ENCODE measurements around the gene HRAS. TPM values are rescaled to one million over a fixed set of nuclear protein-coding genes. Genes with fewer than 3 reads are reported as not detected.

The HRAS gene
- total RNA-seq, 6 donors from 2014 or later: 45.5 to 85.0 (median 59.9) TPM

GRCh38 chr11:535210-535518 lies 212 bp downstream of the HRAS start:
- WGBS, 2 donors: no CpG with 5 or more reads among the region's 56 CpGs
- peak overlapping the region; percentile 81 to 97 (median 91) for H3K4me3 ChIP-seq
- peaks cover 31 to 49% (median 34%) of the 10 kb centered on the region in 4 donors for H3K4me1 ChIP-seq
- H3K36me3 ChIP-seq: peaks cover 5 to 30% (median 22%) of the 10 kb centered on the region in 4 donors
- H3K27me3 ChIP-seq: no peaks in the 10 kb centered on the region
- peak overlapping the region in 3 of 4 donors; percentile 45 to 89 (median 62) for H3K27ac ChIP-seq
- ATAC-seq (ENCODE audit: low FRiP score in 2 of 2): no peak
- no peak for TF ChIP-seq POLR2AphosphoS5 (IDR thresholded peaks at IDR 0.05)
- TF ChIP-seq CTCF (IDR thresholded peaks at IDR 0.05): no peak
- TF ChIP-seq POLR2A (IDR thresholded peaks at IDR 0.05): no peak
- no peak for TF ChIP-seq EP300 (IDR thresholded peaks at IDR 0.05)
- no peaks in the 10 kb centered on the region for H3K9me3 ChIP-seq
- no peak for DNase-seq

GRCh38 chr11:534396-535209 lies 773 bp downstream of the HRAS start:
- peak; percentile 31 to 92 for DNase-seq
- ATAC-seq (ENCODE audit: low FRiP score in 2 of 2): no peak
- H3K36me3 ChIP-seq: peaks cover 5 to 30% (median 22%) of the 10 kb centered on the region in 4 donors
- TF ChIP-seq POLR2AphosphoS5 (IDR thresholded peaks at IDR 0.05) (no peak), CTCF (IDR thresholded peaks at IDR 0.05) (peak in 1 of 6 experiments; percentile 5)
- no peaks in the 10 kb centered on the region for H3K9me3 ChIP-seq
- peak overlapping the region; percentile 81 to 97 (median 91) for H3K4me3 ChIP-seq
- 8 to 19% methylated on average over 25 to 58 of the region's 66 CpGs for WGBS, 2 donors
- H3K27me3 ChIP-seq: no peaks in the 10 kb centered on the region
- H3K4me1 ChIP-seq: peaks cover 31 to 49% (median 34%) of the 10 kb centered on the region in 4 donors
- H3K27ac ChIP-seq: peak overlapping the region; percentile 45 to 89 (median 54)

- Histone ChIP-seq H3K27ac (peak overlapping the region in 2 of 4 donors; percentile 45 to 89), H3K9me3 (no peaks in the 10 kb centered on the region), H3K36me3 (peaks cover 5 to 30% (median 22%) of the 10 kb centered on the region in 4 donors), H3K4me3 (peak overlapping the region in 3 of 4 donors; percentile 89 to 97 (median 93)), H3K4me1 (peaks cover 31 to 49% (median 34%) of the 10 kb centered on the region in 4 donors), H3K27me3 (no peaks in the 10 kb centered on the region)
- 95% methylated on average over 32 of the region's 37 CpGs for whole genome bisulfite sequencing, 2 donors
- ATAC-seq (ENCODE audit: low FRiP score in 2 of 2) (no peak), DNase-seq (peak in 1 of 2 donors; percentile 82)
- TF ChIP-seq POLR2A (IDR thresholded peaks at IDR 0.05) (no peak), CTCF (IDR thresholded peaks at IDR 0.05) (no peak), EP300 (IDR thresholded peaks at IDR 0.05) (no peak), POLR2AphosphoS5 (IDR thresholded peaks at IDR 0.05) (no peak)
Measured at GRCh38 chr11:533586-534395, 1.6 kb downstream of the HRAS start.

- Histone ChIP-seq H3K27ac (no peak overlapping the region), H3K4me3 (no peak overlapping the region), H3K27me3 (no peaks in the 10 kb centered on the region), H3K36me3 (peaks cover 5 to 30% (median 22%) of the 10 kb centered on the region in 4 donors), H3K4me1 (peaks cover 29 to 49% (median 34%) of the 10 kb centered on the region in 4 donors), H3K9me3 (no peaks in the 10 kb centered on the region)
- WGBS, 2 donors: 90 to 95% methylated on average over 13 to 33 of the region's 33 CpGs
- TF ChIP-seq POLR2A (IDR thresholded peaks at IDR 0.05) (no peak), POLR2AphosphoS5 (IDR thresholded peaks at IDR 0.05) (no peak), CTCF (IDR thresholded peaks at IDR 0.05) (no peak), EP300 (IDR thresholded peaks at IDR 0.05) (no peak)
- DNase-seq (peak in 1 of 2 donors; percentile 83), ATAC-seq (ENCODE audit: low FRiP score in 2 of 2) (no peak)
Measured at GRCh38 chr11:532986-533585, 2.3 kb downstream of the HRAS start.

Data from upper lobe of left lung (tissue), 6 donors.